LNCAP (cell line): ENCODE measurements around the gene TRAF2.

Experiments
- TF ChIP-seq, protein P1 (sequence below): fragments of 450-650 bp; IDR thresholded peaks from 2 replicates; pipeline ENCODE4 v1.5.1; 2017; ENCODE audit warnings: mild to moderate bottlenecking

The TRAF2 gene

DNA sequence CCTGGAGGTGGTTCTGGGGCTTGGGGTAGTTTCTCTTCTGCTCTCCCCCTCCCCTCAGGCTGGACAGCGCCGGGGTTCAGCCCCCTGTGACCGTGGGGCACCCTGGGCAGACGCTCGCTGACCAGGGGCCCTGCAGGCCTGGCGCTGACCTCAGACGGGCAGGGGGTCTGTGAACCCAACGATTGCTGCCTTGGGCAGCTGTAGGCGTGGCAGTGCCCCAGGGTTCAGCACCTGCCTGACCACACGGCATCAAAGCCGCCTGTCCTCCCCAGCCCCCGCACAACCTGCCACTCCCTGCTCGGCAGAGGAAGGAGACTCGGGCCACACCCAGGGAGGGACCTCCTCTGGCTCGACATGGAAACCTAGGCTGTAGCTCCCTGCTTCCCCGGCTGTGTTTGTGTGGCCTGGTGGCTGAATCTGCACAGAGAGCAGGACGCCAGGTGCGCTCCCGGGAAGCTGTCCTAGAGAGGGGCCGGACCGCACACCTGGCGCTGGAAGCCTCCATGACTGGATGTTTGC, 77.9 kb downstream of the TRAF2 start:
- TF ChIP-seq, protein P1, sequence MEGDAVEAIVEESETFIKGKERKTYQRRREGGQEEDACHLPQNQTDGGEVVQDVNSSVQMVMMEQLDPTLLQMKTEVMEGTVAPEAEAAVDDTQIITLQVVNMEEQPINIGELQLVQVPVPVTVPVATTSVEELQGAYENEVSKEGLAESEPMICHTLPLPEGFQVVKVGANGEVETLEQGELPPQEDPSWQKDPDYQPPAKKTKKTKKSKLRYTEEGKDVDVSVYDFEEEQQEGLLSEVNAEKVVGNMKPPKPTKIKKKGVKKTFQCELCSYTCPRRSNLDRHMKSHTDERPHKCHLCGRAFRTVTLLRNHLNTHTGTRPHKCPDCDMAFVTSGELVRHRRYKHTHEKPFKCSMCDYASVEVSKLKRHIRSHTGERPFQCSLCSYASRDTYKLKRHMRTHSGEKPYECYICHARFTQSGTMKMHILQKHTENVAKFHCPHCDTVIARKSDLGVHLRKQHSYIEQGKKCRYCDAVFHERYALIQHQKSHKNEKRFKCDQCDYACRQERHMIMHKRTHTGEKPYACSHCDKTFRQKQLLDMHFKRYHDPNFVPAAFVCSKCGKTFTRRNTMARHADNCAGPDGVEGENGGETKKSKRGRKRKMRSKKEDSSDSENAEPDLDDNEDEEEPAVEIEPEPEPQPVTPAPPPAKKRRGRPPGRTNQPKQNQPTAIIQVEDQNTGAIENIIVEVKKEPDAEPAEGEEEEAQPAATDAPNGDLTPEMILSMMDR, result no peak

DNA sequence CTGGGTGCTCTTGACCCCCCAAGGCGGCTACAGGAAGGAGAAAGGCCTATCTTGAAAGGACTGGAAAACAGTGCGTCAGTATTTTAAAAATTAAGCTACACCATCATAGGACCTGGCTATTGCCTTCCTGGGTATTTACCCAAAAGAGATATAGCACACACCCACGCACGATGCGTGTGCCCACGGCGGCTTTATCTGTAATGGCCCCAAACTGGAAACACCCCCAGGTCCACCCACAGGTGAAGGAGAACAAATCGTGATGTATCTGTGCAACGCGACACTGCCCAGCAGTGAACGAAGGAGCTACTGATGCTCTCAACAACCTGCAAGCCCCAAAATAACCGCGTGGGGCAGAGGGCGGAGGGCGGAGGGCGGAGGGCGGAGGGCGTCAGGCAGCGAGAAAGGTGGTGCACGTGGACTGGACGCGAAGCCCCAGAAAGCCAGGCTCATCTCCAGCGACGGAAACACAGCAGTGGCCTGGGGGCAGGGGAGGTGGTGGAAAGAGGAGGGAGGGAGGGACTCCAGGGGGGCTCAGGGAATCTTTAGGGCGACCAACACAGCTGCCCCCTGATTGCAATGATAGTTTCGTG, 78.6 kb downstream of the TRAF2 start:
- TF ChIP-seq, protein P1, result no peak

DNA sequence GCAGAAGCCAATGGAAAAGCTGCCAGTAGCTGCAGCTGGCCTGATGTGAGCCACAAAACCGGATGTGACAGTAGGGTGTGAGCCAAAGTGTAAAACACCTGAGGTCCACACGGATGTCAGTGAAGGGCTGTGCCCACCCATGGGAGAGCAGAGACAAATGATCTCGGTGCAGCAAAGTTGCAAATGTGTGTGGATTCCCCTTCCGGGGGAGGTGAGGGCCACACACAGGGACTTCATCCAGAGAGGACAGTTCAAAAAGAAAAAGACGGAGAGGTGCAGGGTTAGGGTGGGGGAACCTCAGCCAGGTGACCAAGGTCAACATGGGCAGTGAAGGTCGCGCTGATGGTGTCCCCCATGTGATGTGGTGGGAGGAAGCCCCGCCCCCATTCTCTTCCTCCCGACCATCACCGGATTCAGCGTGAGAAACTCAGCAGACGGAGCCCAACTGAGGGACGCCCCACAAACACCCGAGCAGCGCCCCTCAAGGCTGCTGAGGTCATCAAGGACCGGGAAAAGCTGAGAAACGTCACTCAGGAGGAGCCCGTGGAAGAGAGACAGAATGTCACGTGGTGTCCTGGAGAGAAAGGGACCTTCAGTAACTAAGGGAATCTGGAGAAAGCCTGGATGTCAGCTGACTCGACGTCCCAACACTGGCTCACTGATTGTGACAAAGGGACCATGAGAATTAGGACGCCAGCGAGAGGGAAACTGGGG, 79.6 kb downstream of the TRAF2 start:
- TF ChIP-seq, protein P1, result no peak

DNA sequence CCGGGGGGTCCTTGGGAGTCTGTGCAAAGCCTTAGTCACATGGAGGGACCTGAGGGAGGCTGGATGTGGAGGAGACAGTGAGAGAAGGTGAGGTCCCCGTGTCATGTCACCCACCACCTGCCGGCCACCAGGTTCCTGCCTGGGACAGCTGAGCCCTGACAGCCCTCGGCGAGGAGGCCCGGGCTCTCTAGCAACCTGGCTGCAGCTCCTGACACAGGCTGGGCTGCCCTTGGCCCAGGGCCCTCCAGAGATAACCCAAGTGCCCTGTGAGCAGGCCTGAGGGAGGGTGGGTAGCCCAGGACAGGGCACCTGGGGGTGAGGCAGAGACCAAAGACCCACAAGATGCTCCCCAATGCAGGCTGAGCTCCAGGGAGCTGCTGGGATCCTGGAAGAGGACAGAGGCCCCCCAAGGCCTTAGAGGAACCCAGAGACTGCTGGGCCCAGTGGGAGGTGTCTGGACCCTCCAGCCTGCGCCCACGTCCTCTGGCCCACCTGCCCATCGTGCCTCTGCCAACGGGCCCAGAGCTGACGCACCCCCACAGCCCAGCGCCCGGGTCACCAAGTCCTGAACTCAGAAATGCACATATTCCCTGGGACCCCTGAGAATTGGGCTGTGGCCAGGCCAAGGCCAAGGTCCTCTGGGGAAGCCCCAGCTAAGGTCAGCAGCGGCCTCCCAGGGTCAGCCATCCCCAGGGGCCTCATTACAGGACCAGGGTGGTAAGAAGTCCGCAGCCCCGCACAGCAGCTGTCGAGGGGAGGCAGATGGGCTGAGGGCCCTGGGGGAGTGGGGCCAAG, 82.2 kb downstream of the TRAF2 start:
- TF ChIP-seq, protein P1, result no peak

DNA sequence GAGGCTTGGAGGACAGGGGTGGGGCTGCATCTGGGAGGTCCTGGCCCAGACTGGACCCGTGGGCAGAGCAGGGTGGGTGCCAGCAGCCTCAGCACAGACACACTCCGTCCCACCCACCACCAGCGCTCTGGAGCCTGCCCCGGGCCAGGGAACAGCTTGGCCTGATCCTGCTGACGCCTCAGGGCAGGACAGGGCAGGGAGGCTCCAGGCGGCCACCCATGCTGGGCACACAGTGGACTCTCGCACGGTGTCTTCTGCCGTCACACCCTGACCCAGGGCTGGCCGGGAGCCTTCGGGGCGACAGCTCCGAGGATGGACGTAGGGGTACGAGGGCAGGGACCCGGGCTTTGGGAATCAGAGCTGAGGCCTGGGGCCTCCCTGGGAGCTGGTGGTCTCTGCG, 82.8 kb downstream of the TRAF2 start:
- TF ChIP-seq, protein P1, result no peak

DNA sequence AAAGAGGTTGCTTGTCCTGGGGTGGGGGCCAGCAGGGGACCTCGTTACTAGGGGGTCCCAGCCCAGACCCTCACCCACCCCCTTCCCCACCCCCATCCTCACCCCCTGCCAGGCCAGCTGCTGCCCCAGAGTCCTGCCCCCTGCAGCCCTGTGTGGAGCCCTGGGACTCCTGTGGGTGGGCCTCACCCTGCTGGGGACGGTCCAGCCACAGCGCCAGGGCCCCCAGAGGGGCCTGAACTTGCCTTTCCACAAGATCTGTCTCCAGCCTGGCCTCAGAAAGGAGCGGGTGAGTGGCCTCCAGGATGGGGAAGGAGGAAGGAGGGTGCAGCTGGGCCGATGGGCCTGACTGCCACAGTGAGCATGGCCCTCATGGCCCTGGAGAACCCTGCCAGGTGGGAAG, 83.5 kb downstream of the TRAF2 start:
- TF ChIP-seq, protein P1, result no peak

DNA sequence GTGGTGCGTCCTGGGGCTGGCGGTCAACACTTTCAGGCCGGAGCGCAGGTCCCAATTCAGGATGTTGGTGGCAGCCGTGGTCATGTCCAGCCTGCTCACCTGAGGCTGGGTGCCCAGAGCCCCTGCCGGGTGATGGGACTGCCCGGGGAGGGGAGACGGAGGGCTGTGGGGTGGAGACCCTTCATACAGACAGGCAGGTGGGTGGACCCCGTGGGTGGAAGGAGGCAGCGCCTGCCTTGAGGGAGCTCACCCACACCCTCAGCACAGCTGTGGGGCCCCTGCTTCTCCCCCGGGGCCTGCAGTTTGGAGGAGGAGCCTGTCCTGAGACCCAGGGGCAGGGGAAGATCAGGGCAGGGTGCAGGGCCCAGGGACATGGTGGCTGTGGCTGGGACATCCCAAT, 84.0 kb downstream of the TRAF2 start:
- TF ChIP-seq, protein P1, result no peak
